Measurements from ENCODE around the gene FEZF1. TPM values are rescaled to one million over a fixed set of nuclear protein-coding genes. Genes with fewer than 3 reads are reported as not detected.
A peak's percentile ranks its signal among the peaks of the same experiment; 100 is the strongest.

FEZF1 gene
- total RNA-seq, 2 donors from 2014 or later: 0.22 TPM; not detected in 1

DNA sequence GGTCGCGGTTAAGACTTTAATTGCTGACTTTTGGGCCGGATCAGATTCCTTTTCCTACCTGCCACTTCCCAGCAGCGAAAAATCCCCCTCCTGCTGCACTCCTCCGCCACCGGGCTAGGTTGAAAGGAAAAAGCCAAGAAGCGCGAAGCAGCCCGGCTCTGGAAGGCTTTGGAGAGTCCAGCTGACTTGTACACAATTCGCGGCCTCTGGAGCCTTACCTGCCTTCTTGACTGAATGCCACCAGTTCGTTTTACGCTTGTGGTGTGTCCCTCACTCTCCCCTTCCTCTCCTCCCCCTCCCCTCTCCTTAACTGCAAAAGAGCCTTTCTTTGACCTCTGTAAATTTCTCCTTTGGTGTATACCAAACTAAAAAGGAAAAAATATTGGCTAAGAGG lies 2.7 kb upstream of the FEZF1 start:
- H3K27me3 ChIP-seq (ENCODE audit: control insufficient read depth, insufficient read depth, low read length, poor library complexity, severe bottlenecking): peaks cover 100% of the 10 kb centered on the region
- H3K27ac ChIP-seq (ENCODE audit: low read depth, low read length): no peak overlapping the region
- Mint-ChIP-seq H3K4me3 (peak overlapping the region; percentile 62), H3K4me1 (peaks cover 46% of the 10 kb centered on the region), H3K36me3 (ENCODE audit: low read depth) (no peaks in the 10 kb centered on the region), H3K27ac (no peak overlapping the region), H3K9me3 (no peaks in the 10 kb centered on the region), H3K27me3 (ENCODE audit: insufficient read depth) (peaks cover 99% of the 10 kb centered on the region)
- 0 to 1% methylated on average over 2 to 13 of the region's 13 CpGs for WGBS, 2 experiments (ENCODE audit: insufficient coverage in 1 of 2, insufficient read length in 1 of 2)
- no peaks in the 10 kb centered on the region for H3K36me3 ChIP-seq (ENCODE audit: control insufficient read depth, insufficient read depth, low read length)
- TF ChIP-seq, protein P1, sequence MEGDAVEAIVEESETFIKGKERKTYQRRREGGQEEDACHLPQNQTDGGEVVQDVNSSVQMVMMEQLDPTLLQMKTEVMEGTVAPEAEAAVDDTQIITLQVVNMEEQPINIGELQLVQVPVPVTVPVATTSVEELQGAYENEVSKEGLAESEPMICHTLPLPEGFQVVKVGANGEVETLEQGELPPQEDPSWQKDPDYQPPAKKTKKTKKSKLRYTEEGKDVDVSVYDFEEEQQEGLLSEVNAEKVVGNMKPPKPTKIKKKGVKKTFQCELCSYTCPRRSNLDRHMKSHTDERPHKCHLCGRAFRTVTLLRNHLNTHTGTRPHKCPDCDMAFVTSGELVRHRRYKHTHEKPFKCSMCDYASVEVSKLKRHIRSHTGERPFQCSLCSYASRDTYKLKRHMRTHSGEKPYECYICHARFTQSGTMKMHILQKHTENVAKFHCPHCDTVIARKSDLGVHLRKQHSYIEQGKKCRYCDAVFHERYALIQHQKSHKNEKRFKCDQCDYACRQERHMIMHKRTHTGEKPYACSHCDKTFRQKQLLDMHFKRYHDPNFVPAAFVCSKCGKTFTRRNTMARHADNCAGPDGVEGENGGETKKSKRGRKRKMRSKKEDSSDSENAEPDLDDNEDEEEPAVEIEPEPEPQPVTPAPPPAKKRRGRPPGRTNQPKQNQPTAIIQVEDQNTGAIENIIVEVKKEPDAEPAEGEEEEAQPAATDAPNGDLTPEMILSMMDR (conservative IDR thresholded peaks at IDR 0.05): no peak
- peak; percentile 83 for DNase-seq
- H3K4me1 ChIP-seq (ENCODE audit: control insufficient read depth, insufficient read depth, low read length): no peaks in the 10 kb centered on the region
- no peaks in the 10 kb centered on the region for H3K9me3 ChIP-seq (ENCODE audit: control insufficient read depth, low read length)
- no peak overlapping the region for H3K9ac ChIP-seq (ENCODE audit: extremely low read depth, low read length, poor library complexity, severe bottlenecking)
- H3K4me3 ChIP-seq (ENCODE audit: low read length): peak overlapping the region; percentile 71

DNA sequence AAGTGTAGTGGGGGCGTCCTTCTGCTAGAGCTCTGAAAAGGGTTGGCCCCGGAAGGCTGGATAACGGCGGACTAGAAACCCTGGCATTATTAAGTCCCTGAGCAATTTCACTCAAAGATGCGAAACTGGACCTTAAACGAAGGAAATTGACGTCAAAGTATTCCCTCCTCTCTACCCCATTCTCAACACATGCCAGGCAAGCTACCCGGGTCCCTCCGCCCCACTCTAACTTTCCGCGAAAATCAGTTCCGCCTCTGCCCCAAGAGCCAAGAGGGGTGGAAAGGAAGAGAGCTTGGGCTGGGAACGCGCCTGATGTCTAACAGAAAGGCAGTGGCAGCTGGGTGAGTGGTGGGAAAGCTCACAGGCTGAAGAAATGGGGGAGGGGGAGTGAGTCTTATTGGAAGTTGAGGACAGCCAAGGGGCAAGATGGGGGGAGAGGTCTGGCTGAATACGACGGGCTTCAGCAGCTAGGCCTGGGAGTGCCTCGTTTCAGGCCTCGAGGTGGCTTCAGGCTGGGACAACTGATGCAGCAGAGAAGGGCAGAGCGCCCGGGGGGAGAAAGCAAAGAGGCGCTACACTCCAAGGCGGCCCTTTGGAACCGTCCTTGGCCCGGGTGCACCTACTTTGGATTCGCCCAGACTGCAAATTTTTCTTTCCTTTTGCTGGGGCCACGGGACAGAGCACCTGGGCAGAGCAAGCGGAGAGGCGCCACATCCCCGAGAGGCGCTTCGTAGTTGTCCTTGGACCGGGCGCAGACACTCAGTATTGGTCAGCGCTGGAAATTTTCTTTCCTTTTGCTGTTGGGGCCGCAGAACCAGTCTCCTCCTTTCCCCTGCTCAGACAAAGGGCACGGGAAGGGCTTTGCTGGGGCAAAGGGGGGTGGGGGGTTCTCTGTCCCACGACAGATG lies 2.0 kb upstream of the FEZF1 start:
- H3K9me3 ChIP-seq (ENCODE audit: control insufficient read depth, low read length): no peaks in the 10 kb centered on the region
- Mint-ChIP-seq H3K9me3 (no peaks in the 10 kb centered on the region), H3K36me3 (ENCODE audit: low read depth) (no peaks in the 10 kb centered on the region), H3K4me1 (peaks cover 46% of the 10 kb centered on the region), H3K27ac (no peak overlapping the region), H3K4me3 (peak overlapping the region; percentile 62), H3K27me3 (ENCODE audit: insufficient read depth) (peaks cover 99% of the 10 kb centered on the region)
- peaks cover 100% of the 10 kb centered on the region for H3K27me3 ChIP-seq (ENCODE audit: control insufficient read depth, insufficient read depth, low read length, poor library complexity, severe bottlenecking)
- TF ChIP-seq, protein P1 (conservative IDR thresholded peaks at IDR 0.05): no peak
- H3K4me3 ChIP-seq (ENCODE audit: low read length): peak overlapping the region; percentile 71
- no peak overlapping the region for H3K27ac ChIP-seq (ENCODE audit: low read depth, low read length)
- no peak overlapping the region for H3K9ac ChIP-seq (ENCODE audit: extremely low read depth, low read length, poor library complexity, severe bottlenecking)
- WGBS, 2 experiments (ENCODE audit: insufficient coverage in 1 of 2, insufficient read length in 1 of 2): 1% methylated on average over 11 to 37 of the region's 37 CpGs
- peak; percentile 86 for DNase-seq
- no peaks in the 10 kb centered on the region for H3K36me3 ChIP-seq (ENCODE audit: control insufficient read depth, insufficient read depth, low read length)
- H3K4me1 ChIP-seq (ENCODE audit: control insufficient read depth, insufficient read depth, low read length): no peaks in the 10 kb centered on the region

DNA sequence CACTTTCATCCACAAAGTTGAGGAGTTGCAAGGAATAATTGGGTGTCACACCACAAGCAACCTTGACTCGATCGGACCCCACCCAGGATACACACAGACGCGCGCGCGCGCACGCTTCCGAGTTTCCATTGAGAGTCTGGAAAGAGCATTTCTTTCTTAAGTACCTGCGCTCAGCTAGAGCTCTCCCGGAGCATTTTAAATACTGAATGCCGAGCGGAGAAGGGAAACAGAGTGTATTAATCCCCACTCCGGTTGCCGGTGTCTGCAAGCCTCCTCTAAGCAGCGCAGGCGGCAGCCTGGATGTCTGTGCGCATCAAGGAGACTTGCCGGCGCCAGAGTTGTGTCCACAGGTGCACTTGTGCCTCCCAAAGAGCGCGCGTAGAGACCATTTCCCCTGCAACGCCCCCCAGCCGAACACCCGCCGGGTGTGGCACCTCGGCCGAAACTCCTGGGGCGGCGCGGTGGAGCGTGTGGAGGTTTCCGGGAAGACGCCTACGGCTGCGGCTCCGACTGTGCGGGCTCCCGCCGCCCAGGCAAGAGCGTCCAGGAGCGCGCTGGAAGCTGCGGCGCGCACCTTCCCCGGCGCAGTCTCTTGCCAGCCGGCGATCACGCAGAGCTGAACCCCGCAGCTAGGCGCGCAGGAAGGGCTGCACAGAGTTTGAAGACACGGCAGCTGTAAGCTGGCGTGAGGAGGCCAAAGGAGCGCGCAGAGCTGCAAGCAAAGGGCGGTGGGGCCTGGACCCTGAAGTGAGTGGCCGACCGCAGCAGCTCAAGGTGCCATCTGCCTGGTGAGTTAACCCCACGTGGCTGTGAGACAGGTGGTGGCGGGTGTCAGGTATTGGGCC lies 1.1 kb upstream of the FEZF1 start:
- peak overlapping the region; percentile 71 for H3K4me3 ChIP-seq (ENCODE audit: low read length)
- Mint-ChIP-seq H3K27ac (peak overlapping the region; percentile 59), H3K36me3 (ENCODE audit: low read depth) (no peaks in the 10 kb centered on the region), H3K4me3 (peak overlapping the region; percentile 62), H3K9me3 (no peaks in the 10 kb centered on the region), H3K27me3 (ENCODE audit: insufficient read depth) (peaks cover 99% of the 10 kb centered on the region), H3K4me1 (peaks cover 40% of the 10 kb centered on the region)
- H3K27me3 ChIP-seq (ENCODE audit: control insufficient read depth, insufficient read depth, low read length, poor library complexity, severe bottlenecking): peaks cover 100% of the 10 kb centered on the region
- no peaks in the 10 kb centered on the region for H3K36me3 ChIP-seq (ENCODE audit: control insufficient read depth, insufficient read depth, low read length)
- no peaks in the 10 kb centered on the region for H3K9me3 ChIP-seq (ENCODE audit: control insufficient read depth, low read length)
- TF ChIP-seq, protein P1 (conservative IDR thresholded peaks at IDR 0.05): no peak
- no peaks in the 10 kb centered on the region for H3K4me1 ChIP-seq (ENCODE audit: control insufficient read depth, insufficient read depth, low read length)
- no peak overlapping the region for H3K27ac ChIP-seq (ENCODE audit: low read depth, low read length)
- H3K9ac ChIP-seq (ENCODE audit: extremely low read depth, low read length, poor library complexity, severe bottlenecking): no peak overlapping the region
- DNase-seq: peak; percentile 83
- WGBS, 2 experiments (ENCODE audit: insufficient coverage in 1 of 2, insufficient read length in 1 of 2): 0 to 1% methylated on average over 34 to 65 of the region's 65 CpGs
